ENCODE measurements around the gene C9orf72.
A peak's percentile ranks its signal among the peaks of the same experiment; 100 is the strongest.

C9orf72 gene

GRCh38 chr9:27535701-27536118 is 37.6 kb downstream of the C9orf72 start:
- H3K36me3 Mint-ChIP-seq, result no peaks in the 10 kb centered on the region
- no peak overlapping the region for H3K4me3 Mint-ChIP-seq
- DNase-seq (ENCODE audit: low spot score in 2 of 2), result no peak
- ATAC-seq, result peak; percentile 54
- no peaks in the 10 kb centered on the region for H3K9me3 Mint-ChIP-seq
- H3K27ac Mint-ChIP-seq, result no peak overlapping the region
- H3K4me1 Mint-ChIP-seq, result no peaks in the 10 kb centered on the region

GRCh38 chr9:27534658-27535209 is 38.5 kb downstream of the C9orf72 start:
- Mint-ChIP-seq H3K27ac (no peak overlapping the region), H3K36me3 (no peaks in the 10 kb centered on the region), H3K4me1 (no peaks in the 10 kb centered on the region), H3K9me3 (no peaks in the 10 kb centered on the region), H3K4me3 (no peak overlapping the region)
- ATAC-seq (no peak), DNase-seq (ENCODE audit: low spot score in 2 of 2) (no peak)

- no peaks in the 10 kb centered on the region for H3K9me3 Mint-ChIP-seq
- H3K36me3 Mint-ChIP-seq, result no peaks in the 10 kb centered on the region
- H3K27ac Mint-ChIP-seq, result no peak overlapping the region
- DNase-seq (ENCODE audit: low spot score in 2 of 2) (no peak), ATAC-seq (no peak)
- H3K4me3 Mint-ChIP-seq, result no peak overlapping the region
- H3K4me1 Mint-ChIP-seq, result no peaks in the 10 kb centered on the region
Observed at GRCh38 chr9:27534131-27534530, 39.1 kb downstream of the C9orf72 start.

- Mint-ChIP-seq H3K4me1 (peaks cover 8% of the 10 kb centered on the region), H3K4me3 (no peak overlapping the region), H3K36me3 (no peaks in the 10 kb centered on the region), H3K9me3 (no peaks in the 10 kb centered on the region), H3K27ac (no peak overlapping the region)
- no peak for ATAC-seq
- DNase-seq (ENCODE audit: low spot score in 2 of 2), result no peak
Observed at GRCh38 chr9:27533311-27533710, 40.0 kb downstream of the C9orf72 start.

- ATAC-seq (no peak), DNase-seq (ENCODE audit: low spot score in 2 of 2) (no peak)
- H3K9me3 Mint-ChIP-seq, result no peaks in the 10 kb centered on the region
- no peak overlapping the region for H3K4me3 Mint-ChIP-seq
- peaks cover 12% of the 10 kb centered on the region for H3K4me1 Mint-ChIP-seq
- H3K36me3 Mint-ChIP-seq, result no peaks in the 10 kb centered on the region
- no peak overlapping the region for H3K27ac Mint-ChIP-seq
Observed at GRCh38 chr9:27532046-27532445, 41.2 kb downstream of the C9orf72 start.

- Mint-ChIP-seq H3K4me3 (no peak overlapping the region), H3K36me3 (no peaks in the 10 kb centered on the region), H3K4me1 (peaks cover 12% of the 10 kb centered on the region), H3K9me3 (no peaks in the 10 kb centered on the region), H3K27ac (no peak overlapping the region)
- no peak for DNase-seq (ENCODE audit: low spot score in 2 of 2)
- no peak for ATAC-seq
Observed at GRCh38 chr9:27530915-27531755, 42.1 kb downstream of the C9orf72 start.

- Mint-ChIP-seq H3K4me3 (peak within 1 kb of the TSS; percentile 82), H3K9me3 (no peaks in the 10 kb centered on the region), H3K27ac (no peak within 1 kb of the TSS), H3K36me3 (no peaks in the 10 kb centered on the region), H3K4me1 (peaks cover 13% of the 10 kb centered on the region)
- ATAC-seq (peak; percentile 89), DNase-seq (ENCODE audit: low spot score in 2 of 2) (peak; percentile 76 to 83)
Observed at GRCh38 chr9:27529316-27530278, 43.7 kb downstream of the C9orf72 start, which contains the start of gene MOB3B. Gene MOB3B (minus strand): TSS chr9:27529814. CDS start chr9:27455550, 74,264 bp downstream.

- peak; percentile 81 for ATAC-seq
- Mint-ChIP-seq H3K4me1 (peaks cover 17% of the 10 kb centered on the region), H3K27ac (no peak overlapping the region), H3K4me3 (peak overlapping the region; percentile 82), H3K9me3 (no peaks in the 10 kb centered on the region), H3K36me3 (no peaks in the 10 kb centered on the region)
- DNase-seq (ENCODE audit: low spot score in 2 of 2), result peak; percentile 18 to 68
Observed at GRCh38 chr9:27528886-27529315, 44.4 kb downstream of the C9orf72 start.

GRCh38 chr9:27528076-27528885 is 45.0 kb downstream of the C9orf72 start:
- Mint-ChIP-seq H3K36me3 (no peaks in the 10 kb centered on the region), H3K4me3 (peak overlapping the region; percentile 82), H3K4me1 (peaks cover 17% of the 10 kb centered on the region), H3K27ac (peak overlapping the region; percentile 23), H3K9me3 (no peaks in the 10 kb centered on the region)
- peak; percentile 57 for ATAC-seq
- DNase-seq (ENCODE audit: low spot score in 2 of 2), result peak; percentile 27 to 70

- no peaks in the 10 kb centered on the region for H3K9me3 Mint-ChIP-seq
- no peak for ATAC-seq
- H3K36me3 Mint-ChIP-seq, result no peaks in the 10 kb centered on the region
- H3K27ac Mint-ChIP-seq, result no peak overlapping the region
- H3K4me3 Mint-ChIP-seq, result peak overlapping the region; percentile 82
- peaks cover 17% of the 10 kb centered on the region for H3K4me1 Mint-ChIP-seq
- DNase-seq (ENCODE audit: low spot score in 2 of 2), result no peak
Observed at GRCh38 chr9:27527702-27528075, 45.6 kb downstream of the C9orf72 start.

GRCh38 chr9:27524236-27524635 is 49.0 kb downstream of the C9orf72 start, which contains the start of gene IFNK:
Gene IFNK (plus strand): TSS chr9:27524290. CDS start chr9:27524337, 47 bp downstream.
- no peaks in the 10 kb centered on the region for H3K9me3 Mint-ChIP-seq
- ATAC-seq (no peak), DNase-seq (ENCODE audit: low spot score in 2 of 2) (no peak)
- no peaks in the 10 kb centered on the region for H3K36me3 Mint-ChIP-seq
- H3K27ac Mint-ChIP-seq, result no peak within 1 kb of the TSS
- no peak within 1 kb of the TSS for H3K4me3 Mint-ChIP-seq
- H3K4me1 Mint-ChIP-seq, result peaks cover 17% of the 10 kb centered on the region

- H3K9me3 Mint-ChIP-seq, result no peaks in the 10 kb centered on the region
- H3K27ac Mint-ChIP-seq, result no peak overlapping the region
Observed at GRCh38 chr9:27523141-27523540, 50.1 kb downstream of the C9orf72 start.

GRCh38 chr9:27520986-27521385 is 52.3 kb downstream of the C9orf72 start:
- ATAC-seq (no peak), DNase-seq (ENCODE audit: low spot score in 2 of 2) (no peak)
- no peaks in the 10 kb centered on the region for H3K9me3 Mint-ChIP-seq
- H3K27ac Mint-ChIP-seq, result no peak overlapping the region
- no peaks in the 10 kb centered on the region for H3K36me3 Mint-ChIP-seq
- H3K4me1 Mint-ChIP-seq, result peaks cover 4% of the 10 kb centered on the region
- H3K4me3 Mint-ChIP-seq, result no peak overlapping the region

More at GRCh38 chr9:27523141-27523540, 50.1 kb downstream of the C9orf72 start:
- no peak for DNase-seq (ENCODE audit: low spot score in 2 of 2)
- ATAC-seq, result no peak
- no peaks in the 10 kb centered on the region for H3K36me3 Mint-ChIP-seq
- H3K4me3 Mint-ChIP-seq, result no peak overlapping the region
- peaks cover 7% of the 10 kb centered on the region for H3K4me1 Mint-ChIP-seq
